Caco-2 (cell line): ENCODE measurements around the gene FBXW8. TPM values are rescaled to one million over a fixed set of nuclear protein-coding genes. Genes with fewer than 3 reads are reported as not detected.

Experiments
- BruUV-seq: library from RNA; stranded (reverse); fragments of 400-500 nt; replicated peaks from 2 replicates; lab custom pipeline; 2021; lab: Mats Ljungman, UMichigan
- CTCF ChIA-PET: fragments of 300-600 bp; sonication (Branson Sonifier 250); formaldehyde crosslinking; loops from one replicate; lab custom pipeline; 2022; ENCODE audit warnings: antibody characterized with exemption; lab: Charles Lee
- POLR2A ChIA-PET: fragments of 300-600 bp; sonication (Branson Sonifier 250); formaldehyde crosslinking; loops from one replicate; lab custom pipeline; 2022; ENCODE audit warnings: antibody characterized with exemption; lab: Charles Lee
- DNase-seq, 2 experiments: peaks; one replicate each; pipeline versions ENCODE4 v3.0.0 to v3.0.0-alpha.2; 2020 to 2022
- H3K27me3 ChIP-seq: replicated peaks from 2 replicates; pipeline ENCODE4 v1.6.0; 2011; ENCODE audit warnings: low read length; ENCODE audit not compliant: control insufficient read depth, insufficient read depth
- H3K36me3 ChIP-seq: 2 replicates; pipeline ENCODE4 v1.5.1; 2011; ENCODE audit warnings: low read length; ENCODE audit not compliant: control insufficient read depth, insufficient read depth
- H3K4me1 ChIP-seq: fragments of 250-450 bp; sonication (Bioruptor Pico); 2 replicates; pipeline ENCODE4 v1.5.1; 2020; ENCODE audit warnings: mild to moderate bottlenecking
- H3K4me3 ChIP-seq: 2 replicates; pipeline ENCODE4 v1.5.1; 2011; ENCODE audit warnings: low read depth, mild to moderate bottlenecking, control low read depth, low read length
- H3K9me3 ChIP-seq: fragments of 250-450 bp; sonication (Bioruptor Pico); 2 replicates; pipeline ENCODE4 v1.5.1; 2020; ENCODE audit warnings: mild to moderate bottlenecking, moderate library complexity
- H3K27ac Mint-ChIP-seq: one replicate; pipeline ENCODE4 v1.8.0; 2022; ENCODE audit warnings: mixed read lengths; ENCODE audit not compliant: unreplicated experiment
- H3K27me3 Mint-ChIP-seq: one replicate; pipeline ENCODE4 v1.8.0; 2022; ENCODE audit warnings: mixed read lengths; ENCODE audit not compliant: insufficient read depth, unreplicated experiment
- H3K36me3 Mint-ChIP-seq: one replicate; pipeline ENCODE4 v1.8.0; 2022; ENCODE audit warnings: mild to moderate bottlenecking, mixed read lengths; ENCODE audit not compliant: insufficient read depth, unreplicated experiment
- H3K4me1 Mint-ChIP-seq: one replicate; pipeline ENCODE4 v1.8.0; 2022; ENCODE audit warnings: low read depth, mixed read lengths; ENCODE audit not compliant: unreplicated experiment
- H3K4me3 Mint-ChIP-seq: one replicate; pipeline ENCODE4 v1.8.0; 2022; ENCODE audit warnings: mild to moderate bottlenecking, moderate library complexity, mixed read lengths; ENCODE audit not compliant: unreplicated experiment
- H3K9me3 Mint-ChIP-seq: one replicate; pipeline ENCODE4 v1.8.0; 2022; ENCODE audit warnings: mixed read lengths; ENCODE audit not compliant: unreplicated experiment
- CTCF ChIP-seq, 2 experiments: fragments of 200-600 bp in 1 of 2; IDR thresholded peaks; 1 replicate in 1 of 2; 2 replicates in 1 of 2; pipeline versions ENCODE4 v1.5.1 to v1.8.0; 2011 to 2022; ENCODE audit warnings: antibody characterized with exemption in 1 of 2, control low read depth in 1 of 2, inconsistent platforms in 1 of 2, low read depth in 1 of 2, low read length in 1 of 2, mild to moderate bottlenecking in 1 of 2, moderate library complexity in 1 of 2; ENCODE audit not compliant: insufficient read depth in 1 of 2, severe bottlenecking in 1 of 2, unreplicated experiment in 1 of 2
- intact Hi-C: fragments of 100-400 bp; cut with micrococcal nuclease; formaldehyde crosslinking; loops from one replicate; pipeline ENCODE4 v1.10.0; 2022; ENCODE audit not compliant: unreplicated experiment
- total RNA-seq: library from RNA; stranded (reverse); gene quantifications from 2 replicates; pipeline ENCODE4 v1.2.3, GENCODE V29; 2022

The FBXW8 gene
- total RNA-seq, 1 experiment from 2014 or later: 12.2 TPM

- intact Hi-C loops: no loop called here
- Mint-ChIP-seq H3K36me3 (no peaks in the 10 kb centered on the region), H3K4me3 (no peak overlapping the region), H3K4me1 (no peaks in the 10 kb centered on the region), H3K27ac (no peak overlapping the region), H3K9me3 (no peaks in the 10 kb centered on the region), H3K27me3 (no peaks in the 10 kb centered on the region)
- H3K4me1 ChIP-seq: no peaks in the 10 kb centered on the region
- TF ChIP-seq CTCF (IDR thresholded peaks at IDR 0.05; ENCODE audit: insufficient read depth in 1 of 2, low read depth in 1 of 2, low read length in 1 of 2, severe bottlenecking in 1 of 2, unreplicated experiment in 1 of 2): no peak
- H3K36me3 ChIP-seq: no peaks in the 10 kb centered on the region
- POLR2A ChIA-PET: no interaction called here
- BruUV-seq: no TSS peak
- DNase-seq: no peak
- H3K27me3 ChIP-seq: no peaks in the 10 kb centered on the region
- H3K9me3 ChIP-seq: no peaks in the 10 kb centered on the region
- CTCF ChIA-PET: no interaction called here
- H3K4me3 ChIP-seq: no peak overlapping the region
Observed at GRCh38 chr12:117069926-117070900, 159.5 kb downstream of the FBXW8 start.

- Histone ChIP-seq H3K4me3 (no peak overlapping the region), H3K4me1 (no peaks in the 10 kb centered on the region), H3K9me3 (no peaks in the 10 kb centered on the region), H3K27me3 (no peaks in the 10 kb centered on the region), H3K36me3 (no peaks in the 10 kb centered on the region)
- TF ChIP-seq CTCF (IDR thresholded peaks at IDR 0.05; ENCODE audit: insufficient read depth in 1 of 2, low read depth in 1 of 2, low read length in 1 of 2, severe bottlenecking in 1 of 2, unreplicated experiment in 1 of 2): no peak
- H3K4me3 Mint-ChIP-seq: no peak overlapping the region
- DNase-seq: no peak
- BruUV-seq: no TSS peak
- H3K27me3 Mint-ChIP-seq: no peaks in the 10 kb centered on the region
- intact Hi-C loops: no loop called here
- H3K27ac Mint-ChIP-seq: no peak overlapping the region
- no peaks in the 10 kb centered on the region for H3K4me1 Mint-ChIP-seq
- H3K36me3 Mint-ChIP-seq: no peaks in the 10 kb centered on the region
- ChIA-PET POLR2A (no interaction called here), CTCF (no interaction called here)
- H3K9me3 Mint-ChIP-seq: no peaks in the 10 kb centered on the region
Observed at GRCh38 chr12:117071009-117071408, 160.3 kb downstream of the FBXW8 start.

GRCh38 chr12:117072106-117072505 lies 161.4 kb downstream of the FBXW8 start:
- no peak overlapping the region for H3K27ac Mint-ChIP-seq
- H3K36me3 ChIP-seq: no peaks in the 10 kb centered on the region

More at GRCh38 chr12:117072106-117072505, 161.4 kb downstream of the FBXW8 start:
- no TSS peak for BruUV-seq
- no peak for DNase-seq
- no peak overlapping the region for H3K4me3 Mint-ChIP-seq
- no peaks in the 10 kb centered on the region for H3K27me3 Mint-ChIP-seq
- ChIA-PET POLR2A (no interaction called here), CTCF (no interaction called here)
- H3K36me3 Mint-ChIP-seq: no peaks in the 10 kb centered on the region
- H3K4me3 ChIP-seq: no peak overlapping the region
- intact Hi-C loops: no loop called here
- H3K4me1 Mint-ChIP-seq: no peaks in the 10 kb centered on the region
- TF ChIP-seq CTCF (IDR thresholded peaks at IDR 0.05; ENCODE audit: insufficient read depth in 1 of 2, low read depth in 1 of 2, low read length in 1 of 2, severe bottlenecking in 1 of 2, unreplicated experiment in 1 of 2): no peak
- no peaks in the 10 kb centered on the region for H3K27me3 ChIP-seq
- no peaks in the 10 kb centered on the region for H3K9me3 Mint-ChIP-seq
- no peaks in the 10 kb centered on the region for H3K9me3 ChIP-seq
- no peaks in the 10 kb centered on the region for H3K4me1 ChIP-seq
